Measurements from ENCODE around the gene RBM47.

DNA sequence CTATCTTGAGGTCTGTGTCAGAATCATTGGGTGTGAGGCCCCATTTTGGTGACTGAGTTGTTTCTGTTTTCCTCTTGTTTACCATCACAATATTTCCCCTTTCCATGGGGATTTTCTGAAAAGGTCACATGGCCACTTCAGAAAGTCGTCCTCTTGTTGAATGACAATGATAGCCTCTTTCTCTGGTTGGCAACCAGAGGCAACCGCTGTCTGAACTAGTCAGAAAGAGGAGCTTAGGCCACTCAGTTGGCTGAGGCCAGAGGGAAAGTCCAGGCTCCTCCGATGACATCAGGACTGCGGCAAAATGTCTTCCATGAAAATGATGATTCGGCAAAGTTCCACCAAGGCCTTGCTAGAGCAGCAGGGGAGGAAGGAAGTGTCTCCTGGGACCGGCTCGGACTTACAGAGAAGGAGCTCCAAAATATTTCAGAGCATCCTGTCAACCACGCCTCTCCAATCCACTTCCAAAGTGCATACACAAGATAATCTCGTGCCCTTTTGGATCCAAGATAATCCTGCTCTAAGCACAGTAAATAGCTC, 19.1 kb upstream of the RBM47 start:
- TF ChIP-seq, protein P1, sequence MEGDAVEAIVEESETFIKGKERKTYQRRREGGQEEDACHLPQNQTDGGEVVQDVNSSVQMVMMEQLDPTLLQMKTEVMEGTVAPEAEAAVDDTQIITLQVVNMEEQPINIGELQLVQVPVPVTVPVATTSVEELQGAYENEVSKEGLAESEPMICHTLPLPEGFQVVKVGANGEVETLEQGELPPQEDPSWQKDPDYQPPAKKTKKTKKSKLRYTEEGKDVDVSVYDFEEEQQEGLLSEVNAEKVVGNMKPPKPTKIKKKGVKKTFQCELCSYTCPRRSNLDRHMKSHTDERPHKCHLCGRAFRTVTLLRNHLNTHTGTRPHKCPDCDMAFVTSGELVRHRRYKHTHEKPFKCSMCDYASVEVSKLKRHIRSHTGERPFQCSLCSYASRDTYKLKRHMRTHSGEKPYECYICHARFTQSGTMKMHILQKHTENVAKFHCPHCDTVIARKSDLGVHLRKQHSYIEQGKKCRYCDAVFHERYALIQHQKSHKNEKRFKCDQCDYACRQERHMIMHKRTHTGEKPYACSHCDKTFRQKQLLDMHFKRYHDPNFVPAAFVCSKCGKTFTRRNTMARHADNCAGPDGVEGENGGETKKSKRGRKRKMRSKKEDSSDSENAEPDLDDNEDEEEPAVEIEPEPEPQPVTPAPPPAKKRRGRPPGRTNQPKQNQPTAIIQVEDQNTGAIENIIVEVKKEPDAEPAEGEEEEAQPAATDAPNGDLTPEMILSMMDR (IDR thresholded peaks at IDR 0.05 in 2 of 3, conservative IDR thresholded peaks at IDR 0.05 in 1 of 3; ENCODE audit: control insufficient read depth in 2 of 3, extremely low read depth in 1 of 3, insufficient read depth in 1 of 3, low read depth in 3 of 3, low read length in 3 of 3): no peak
- no peak for TF ChIP-seq ZNF274 (IDR thresholded peaks at IDR 0.05; ENCODE audit: insufficient read depth, insufficient read length)
- no peak for TF ChIP-seq YBX1 (IDR thresholded peaks at IDR 0.05)
- no peak for TF ChIP-seq RFX5 (IDR thresholded peaks at IDR 0.05; ENCODE audit: low read depth, low read length)

Data from GM12878 (cell line).